Ecto neural progenitor cell (in vitro differentiated cells): Measurements from ENCODE around the gene GPR152.
"Not testable (repeated sequence)": the region's sequence is repeated elsewhere in the genome, so short reads cannot be mapped to it uniquely, and the experiment has no call there.

ENCODE experiments used
- DNase-seq: peaks from one replicate; pipeline ENCODE4 v3.0.0-alpha.2; 2018; ENCODE audit warnings: low spot score

The GPR152 gene

GRCh38 chr11:67439321-67440228 lies 13.0 kb downstream of the GPR152 start:
- no peak for DNase-seq

- DNase-seq: no peak
Observed at GRCh38 chr11:67438158-67438902, 14.2 kb downstream of the GPR152 start.

GRCh38 chr11:67437809-67438157 lies 14.7 kb downstream of the GPR152 start:
- DNase-seq: no peak

- no peak for DNase-seq
Observed at GRCh38 chr11:67437082-67437808, 15.3 kb downstream of the GPR152 start, which contains the start of gene PTPRCAP. PTPRCAP (minus strand) TSS chr11:67437682; CDS start chr11:67437619, 63 bp downstream.

GRCh38 chr11:67436459-67437081 lies 16.0 kb downstream of the GPR152 start:
- no peak for DNase-seq

- DNase-seq: no peak
Observed at GRCh38 chr11:67435727-67436458, 16.6 kb downstream of the GPR152 start.

GRCh38 chr11:67435031-67435726 lies 17.4 kb downstream of the GPR152 start:
- no peak for DNase-seq

- DNase-seq: no peak
Observed at GRCh38 chr11:67434395-67434881, 18.1 kb downstream of the GPR152 start.

- DNase-seq: no peak
Observed at GRCh38 chr11:67433536-67434394, 18.8 kb downstream of the GPR152 start.

- DNase-seq: no peak
Observed at GRCh38 chr11:67432655-67433349, 19.7 kb downstream of the GPR152 start.

- no peak for DNase-seq
Observed at GRCh38 chr11:67431346-67432249, 20.9 kb downstream of the GPR152 start.

GRCh38 chr11:67429722-67430121 lies 22.8 kb downstream of the GPR152 start:
- DNase-seq: no peak

- no peak for DNase-seq
Observed at GRCh38 chr11:67429038-67429668, 23.4 kb downstream of the GPR152 start.

GRCh38 chr11:67428052-67429001 lies 24.2 kb downstream of the GPR152 start, which contains the start of gene RPS6KB2:
RPS6KB2 (plus strand) TSS chr11:67428494; CDS start chr11:67428546, 52 bp downstream.
- DNase-seq: peak; percentile 100

GRCh38 chr11:67427364-67427859 lies 25.1 kb downstream of the GPR152 start:
- DNase-seq: not testable (repeated sequence)
